Activated naive CD4-positive, alpha-beta T cell treated with Interleukin-2 at 50 U/mL for 16 hours (primary cell): ENCODE measurements around the gene SULT2B1.
"Not testable (repeated sequence)": the region's sequence is repeated elsewhere in the genome, so short reads cannot be mapped to it uniquely, and the experiment has no call there.

Experiments
- DNase-seq: peaks from one replicate; pipeline ENCODE4 v3.0.0-alpha.2; 2020

SULT2B1 gene

DNA sequence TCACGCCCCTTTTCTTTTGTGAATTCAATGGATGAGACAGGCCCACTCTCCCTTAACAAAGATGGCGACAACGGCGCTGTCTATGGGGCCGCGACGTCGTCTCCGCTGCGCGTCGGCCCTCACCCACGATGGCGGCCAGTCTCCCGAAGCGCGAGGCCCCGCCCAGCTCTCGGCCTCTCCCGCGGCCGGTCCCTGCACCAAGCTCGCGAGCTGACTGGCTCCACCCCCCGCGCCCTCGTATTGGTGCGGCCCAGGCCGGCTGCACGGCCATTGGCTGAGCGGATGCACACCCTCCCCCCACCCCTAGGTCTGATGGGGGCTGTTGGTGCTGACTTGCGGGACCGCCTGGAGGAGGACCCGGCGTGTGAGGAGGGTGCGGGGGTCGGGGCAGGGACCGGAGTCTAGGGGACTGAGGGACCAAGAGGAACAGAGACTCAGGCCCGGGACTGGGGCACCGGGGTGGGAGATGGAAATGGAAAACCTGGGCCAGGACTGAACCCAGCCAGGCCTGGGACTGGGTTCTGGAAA lies 72.2 kb downstream of the SULT2B1 start:
- DNase-seq, result peak; percentile 98

DNA sequence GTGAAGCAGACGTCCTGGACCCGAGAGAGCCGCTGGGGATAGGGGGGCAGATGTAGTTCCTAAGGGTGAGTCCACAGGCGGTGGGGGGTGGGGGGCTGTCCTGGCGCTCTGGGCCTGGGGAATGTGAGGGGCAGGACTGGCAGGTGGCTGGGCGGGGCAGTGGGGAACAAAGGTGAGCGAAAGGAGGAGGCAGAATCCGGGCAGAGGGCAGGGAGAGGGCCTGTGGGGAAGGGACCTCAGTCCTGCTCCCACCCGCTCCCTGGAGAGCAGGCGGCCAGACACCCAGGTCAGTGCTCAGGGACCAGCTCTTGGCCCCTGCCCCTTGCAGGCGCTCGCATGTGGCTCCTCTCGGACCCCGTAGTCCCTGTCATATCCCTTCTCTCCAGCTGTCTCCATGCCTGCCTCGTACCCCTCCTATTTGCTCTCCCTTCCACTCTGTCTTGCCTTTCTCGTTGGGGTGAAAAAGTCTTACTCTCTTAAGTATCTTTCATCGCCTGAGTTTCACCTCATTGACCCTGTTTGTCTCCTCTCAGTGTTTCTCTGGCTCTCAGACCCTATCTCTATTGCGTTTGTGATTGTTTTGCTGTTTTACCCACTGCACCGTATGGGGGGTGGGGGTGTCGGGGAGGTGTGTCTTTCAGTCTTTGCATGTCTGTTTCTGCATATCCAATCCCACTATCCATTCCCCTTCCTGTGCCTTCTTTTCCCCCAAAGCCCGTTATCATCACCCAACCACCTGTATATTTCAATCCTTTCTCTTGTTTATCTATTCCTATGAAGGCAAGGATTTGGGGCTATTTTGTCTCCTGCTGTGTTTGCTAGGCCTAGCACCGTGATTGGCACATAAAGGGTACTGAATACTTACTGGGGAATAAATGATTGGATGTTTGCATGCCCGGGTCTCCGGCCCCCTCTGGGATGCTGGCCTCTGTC lies 73.1 kb downstream of the SULT2B1 start:
- DNase-seq, result no peak

DNA sequence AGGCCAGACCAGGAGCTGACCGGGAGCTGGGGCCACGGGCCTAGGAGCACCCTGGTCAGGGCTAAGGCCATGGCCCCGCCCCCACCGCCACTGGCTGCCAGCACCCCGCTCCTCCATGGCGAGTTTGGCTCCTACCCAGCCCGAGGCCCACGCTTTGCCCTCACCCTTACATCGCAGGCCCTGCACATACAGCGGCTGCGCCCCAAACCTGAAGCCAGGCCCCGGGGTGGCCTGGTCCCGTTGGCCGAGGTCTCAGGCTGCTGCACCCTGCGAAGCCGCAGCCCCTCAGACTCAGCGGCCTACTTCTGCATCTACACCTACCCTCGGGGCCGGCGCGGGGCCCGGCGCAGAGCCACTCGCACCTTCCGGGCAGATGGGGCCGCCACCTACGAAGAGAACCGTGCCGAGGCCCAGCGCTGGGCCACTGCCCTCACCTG lies 73.9 kb downstream of the SULT2B1 start:
- no peak for DNase-seq

- DNase-seq, result peak; percentile 26
These were observed 75.4 kb downstream of the SULT2B1 start for GRCh38 chr19:48627201-48627864.

- no peak for DNase-seq
These were observed 75.9 kb downstream of the SULT2B1 start for GRCh38 chr19:48627865-48628314.

DNA sequence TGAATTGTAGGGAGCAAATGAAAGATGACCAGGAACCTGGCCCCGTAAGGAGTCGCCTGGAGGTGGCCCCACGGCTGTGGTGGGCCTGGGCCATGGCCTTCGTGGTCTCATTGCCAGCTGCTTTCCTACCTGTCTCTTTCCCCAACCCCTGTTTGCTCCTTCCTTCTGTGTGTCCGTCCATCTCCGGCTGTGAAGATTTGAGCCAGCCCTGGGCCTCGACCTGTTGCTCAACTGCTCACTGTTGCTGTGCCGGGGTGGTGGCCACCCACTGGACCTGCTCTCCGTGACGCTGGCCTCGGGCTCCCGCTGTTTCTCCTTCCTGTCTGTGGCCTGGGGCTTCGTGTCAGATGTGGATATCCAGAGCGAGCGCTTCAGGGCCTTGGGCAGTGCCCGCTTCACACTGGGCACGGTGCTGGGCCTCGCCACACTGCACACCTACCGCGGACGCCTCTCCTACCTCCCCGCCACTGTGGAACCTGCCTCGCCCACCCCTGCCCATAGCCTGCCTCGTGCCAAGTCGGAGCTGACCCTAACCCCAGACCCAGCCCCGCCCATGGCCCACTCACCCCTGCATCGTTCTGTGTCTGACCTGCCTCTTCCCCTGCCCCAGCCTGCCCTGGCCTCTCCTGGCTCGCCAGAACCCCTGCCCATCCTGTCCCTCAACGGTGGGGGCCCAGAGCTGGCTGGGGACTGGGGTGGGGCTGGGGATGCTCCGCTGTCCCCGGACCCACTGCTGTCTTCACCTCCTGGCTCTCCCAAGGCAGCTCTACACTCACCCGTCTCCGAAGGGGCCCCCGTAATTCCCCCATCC lies 76.7 kb downstream of the SULT2B1 start:
- DNase-seq, result no peak

DNA sequence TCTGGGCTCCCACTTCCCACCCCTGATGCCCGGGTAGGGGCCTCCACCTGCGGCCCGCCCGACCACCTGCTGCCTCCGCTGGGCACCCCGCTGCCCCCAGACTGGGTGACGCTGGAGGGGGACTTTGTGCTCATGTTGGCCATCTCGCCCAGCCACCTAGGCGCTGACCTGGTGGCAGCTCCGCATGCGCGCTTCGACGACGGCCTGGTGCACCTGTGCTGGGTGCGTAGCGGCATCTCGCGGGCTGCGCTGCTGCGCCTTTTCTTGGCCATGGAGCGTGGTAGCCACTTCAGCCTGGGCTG lies 77.3 kb downstream of the SULT2B1 start:
- no peak for DNase-seq

DNA sequence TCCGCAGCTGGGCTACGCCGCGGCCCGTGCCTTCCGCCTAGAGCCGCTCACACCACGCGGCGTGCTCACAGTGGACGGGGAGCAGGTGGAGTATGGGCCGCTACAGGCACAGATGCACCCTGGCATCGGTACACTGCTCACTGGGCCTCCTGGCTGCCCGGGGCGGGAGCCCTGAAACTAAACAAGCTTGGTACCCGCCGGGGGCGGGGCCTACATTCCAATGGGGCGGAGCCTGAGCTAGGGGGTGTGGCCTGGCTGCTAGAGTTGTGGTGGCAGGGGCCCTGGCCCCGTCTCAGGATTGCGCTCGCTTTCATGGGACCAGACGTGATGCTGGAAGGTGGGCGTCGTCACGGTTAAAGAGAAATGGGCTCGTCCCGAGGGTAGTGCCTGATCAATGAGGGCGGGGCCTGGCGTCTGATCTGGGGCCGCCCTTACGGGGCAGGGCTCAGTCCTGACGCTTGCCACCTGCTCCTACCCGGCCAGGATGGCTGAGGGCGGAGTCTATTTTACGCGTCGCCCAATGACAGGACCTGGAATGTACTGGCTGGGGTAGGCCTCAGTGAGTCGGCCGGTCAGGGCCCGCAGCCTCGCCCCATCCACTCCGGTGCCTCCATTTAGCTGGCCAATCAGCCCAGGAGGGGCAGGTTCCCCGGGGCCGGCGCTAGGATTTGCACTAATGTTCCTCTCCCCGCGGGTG lies 77.8 kb downstream of the SULT2B1 start:
- no peak for DNase-seq

DNA sequence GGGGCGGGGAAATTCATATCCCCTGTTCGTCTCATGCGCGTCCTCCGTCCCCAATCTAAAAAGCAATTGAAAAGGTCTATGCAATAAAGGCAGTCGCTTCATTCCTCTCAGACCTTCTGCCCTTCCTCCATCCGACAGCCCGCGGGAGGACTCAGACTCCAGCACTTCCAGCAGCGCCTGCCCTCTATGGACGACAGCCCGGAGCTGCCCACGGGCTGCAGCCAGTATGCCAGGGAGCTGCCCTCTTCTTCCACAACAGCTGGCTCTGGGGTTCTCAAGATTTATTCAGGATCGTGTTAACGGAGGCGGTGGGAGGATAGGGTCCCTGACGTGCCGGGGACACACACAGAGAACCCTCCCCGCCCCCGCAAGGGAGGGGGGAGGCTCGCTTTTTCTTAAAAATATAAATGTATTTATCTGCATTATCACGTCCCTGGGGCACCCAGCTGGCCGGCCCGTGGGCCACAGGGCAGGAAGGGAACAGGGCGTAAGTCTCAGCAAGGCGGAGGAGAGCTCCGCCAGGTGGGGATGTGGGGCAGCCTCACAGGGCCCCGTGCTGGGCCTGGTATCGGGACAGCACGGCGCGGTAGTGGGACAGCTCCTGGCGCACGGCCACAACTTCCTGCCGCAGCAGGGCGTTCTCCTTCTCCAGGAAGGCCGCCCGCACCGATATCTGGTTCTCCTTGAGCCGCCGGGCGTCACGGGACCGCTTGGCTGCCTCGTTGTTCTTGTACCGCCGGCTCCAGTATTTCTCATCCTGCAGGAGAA lies 78.5 kb downstream of the SULT2B1 start:
- no peak for DNase-seq

- DNase-seq, result no peak
These were observed 79.3 kb downstream of the SULT2B1 start for GRCh38 chr19:48631225-48631624.

GRCh38 chr19:48632286-48632685 lies 80.3 kb downstream of the SULT2B1 start:
- not testable (repeated sequence) for DNase-seq

DNA sequence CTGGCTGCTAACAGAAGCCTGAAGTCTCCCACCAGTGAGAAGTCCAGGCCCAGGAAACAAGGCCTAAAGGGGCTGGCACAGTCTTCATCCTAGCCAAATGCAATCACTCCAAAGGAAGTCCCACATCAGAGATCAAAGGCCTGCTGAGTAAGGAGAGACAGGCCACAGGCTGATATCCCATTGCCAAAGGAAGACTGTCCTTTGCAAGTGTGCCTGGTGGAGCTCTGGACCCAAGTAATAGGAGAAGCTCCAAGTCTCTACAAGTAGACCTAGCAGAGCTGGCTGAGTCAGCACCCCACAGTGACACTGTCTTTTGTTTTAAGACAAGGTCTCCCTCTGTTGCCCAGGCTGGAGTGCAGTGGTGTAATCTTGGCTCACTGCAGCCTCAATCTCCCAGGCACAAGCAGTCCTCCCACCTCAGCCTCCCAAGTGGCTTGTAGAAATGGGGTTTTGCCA lies 80.7 kb downstream of the SULT2B1 start:
- no peak for DNase-seq

DNA sequence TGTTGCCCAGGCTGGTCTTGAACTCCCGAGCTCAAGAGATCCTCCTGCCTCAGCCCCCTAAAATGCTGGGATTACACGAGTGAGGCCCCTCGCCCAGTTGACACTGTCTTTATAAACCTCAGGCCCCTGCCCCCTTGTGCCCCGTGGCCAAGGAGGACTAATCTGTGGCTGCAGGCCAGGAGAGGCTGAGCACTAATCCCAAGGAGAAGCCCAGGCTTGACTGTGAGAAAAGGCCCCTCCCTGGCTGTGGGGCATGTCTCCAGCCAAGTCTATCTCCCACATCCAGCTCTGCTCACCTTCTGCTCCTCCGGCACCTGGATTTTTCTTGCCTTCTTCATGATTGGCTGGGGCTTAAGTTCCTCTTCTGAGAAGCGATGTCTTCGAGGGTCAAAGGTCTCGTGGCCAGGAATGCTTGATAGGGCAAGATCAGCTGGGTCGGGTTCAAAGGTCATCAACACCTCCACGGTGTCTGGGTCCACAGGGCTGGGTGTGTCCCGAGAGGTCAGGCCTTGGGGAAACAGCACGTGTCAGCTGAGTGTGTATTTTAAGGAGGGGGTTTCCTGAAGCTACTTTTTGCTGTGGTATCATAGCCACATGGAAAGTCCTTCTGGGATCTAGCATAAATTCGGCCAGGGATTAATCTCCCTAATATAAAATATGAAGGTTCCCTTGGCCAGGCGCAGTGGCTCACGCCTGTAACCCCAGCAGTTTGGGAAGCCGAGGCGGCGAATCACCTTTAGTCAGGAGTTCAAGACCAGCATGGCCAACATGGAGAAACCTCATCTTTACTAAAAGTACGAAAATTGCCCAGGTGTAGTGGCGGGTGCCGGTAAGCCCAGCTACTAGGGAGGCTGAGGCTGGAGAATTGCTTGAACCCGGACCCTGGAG lies 81.4 kb downstream of the SULT2B1 start:
- no peak for DNase-seq

DNA sequence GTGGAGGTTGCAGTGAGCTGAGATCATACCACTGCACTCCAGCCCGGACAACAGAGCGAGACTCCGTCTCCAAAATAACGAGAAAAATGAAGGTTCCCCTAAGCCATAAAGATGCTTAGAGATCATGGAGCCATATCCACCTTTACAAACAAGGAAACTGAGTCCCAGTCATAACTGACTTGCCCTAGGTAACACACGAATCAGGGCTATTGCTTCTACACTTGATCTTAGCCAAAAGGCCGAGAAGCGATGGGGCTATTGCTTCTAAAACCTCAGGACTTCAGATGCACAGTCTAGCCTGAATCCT lies 82.0 kb downstream of the SULT2B1 start:
- no peak for DNase-seq

DNA sequence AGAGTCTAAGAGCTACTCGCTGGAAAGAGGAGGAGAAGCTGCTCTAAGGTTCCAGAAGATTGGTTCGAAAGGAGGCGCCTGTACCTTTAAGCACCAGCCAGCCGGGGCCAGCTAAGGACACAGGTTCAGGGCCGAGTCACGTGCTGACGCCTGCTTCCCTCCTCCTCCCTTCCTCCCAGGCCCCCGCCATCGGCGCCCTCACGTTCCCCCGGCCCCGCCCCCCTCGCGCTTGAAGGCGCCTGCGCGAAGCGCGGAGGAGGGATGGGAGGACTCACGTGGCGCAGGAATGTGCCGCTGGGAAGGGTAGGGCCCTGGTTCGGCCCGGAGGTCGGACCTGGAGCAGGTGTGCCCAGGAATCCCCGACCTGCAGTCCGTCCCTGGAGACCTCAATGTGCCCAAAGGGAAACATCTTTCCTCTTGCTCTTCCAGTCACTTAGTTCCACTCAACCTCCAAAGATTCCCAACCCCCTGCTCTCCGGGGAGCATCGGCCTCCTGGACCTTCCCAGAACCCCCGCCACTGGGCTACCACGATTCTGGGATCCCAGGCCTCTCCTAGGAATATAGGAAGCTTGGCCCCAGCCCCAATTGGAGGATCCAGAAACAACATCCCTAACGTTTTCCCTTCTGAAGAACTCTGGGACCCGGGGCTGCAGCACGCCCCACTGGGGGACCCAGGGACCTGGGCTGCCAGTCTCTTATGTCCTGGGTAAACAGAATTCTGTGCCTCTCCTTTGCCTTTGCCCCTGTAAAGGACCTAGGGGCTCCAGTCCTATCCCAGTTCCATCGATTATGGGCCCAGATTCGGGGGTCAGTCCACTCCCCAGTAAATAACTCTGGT lies 82.7 kb downstream of the SULT2B1 start:
- DNase-seq, result peak; percentile 92

- peak; percentile 71 for DNase-seq
These were observed 83.4 kb downstream of the SULT2B1 start for GRCh38 chr19:48635263-48635965.

GRCh38 chr19:48635966-48636858 lies 84.2 kb downstream of the SULT2B1 start:
- peak; percentile 25 for DNase-seq

DNA sequence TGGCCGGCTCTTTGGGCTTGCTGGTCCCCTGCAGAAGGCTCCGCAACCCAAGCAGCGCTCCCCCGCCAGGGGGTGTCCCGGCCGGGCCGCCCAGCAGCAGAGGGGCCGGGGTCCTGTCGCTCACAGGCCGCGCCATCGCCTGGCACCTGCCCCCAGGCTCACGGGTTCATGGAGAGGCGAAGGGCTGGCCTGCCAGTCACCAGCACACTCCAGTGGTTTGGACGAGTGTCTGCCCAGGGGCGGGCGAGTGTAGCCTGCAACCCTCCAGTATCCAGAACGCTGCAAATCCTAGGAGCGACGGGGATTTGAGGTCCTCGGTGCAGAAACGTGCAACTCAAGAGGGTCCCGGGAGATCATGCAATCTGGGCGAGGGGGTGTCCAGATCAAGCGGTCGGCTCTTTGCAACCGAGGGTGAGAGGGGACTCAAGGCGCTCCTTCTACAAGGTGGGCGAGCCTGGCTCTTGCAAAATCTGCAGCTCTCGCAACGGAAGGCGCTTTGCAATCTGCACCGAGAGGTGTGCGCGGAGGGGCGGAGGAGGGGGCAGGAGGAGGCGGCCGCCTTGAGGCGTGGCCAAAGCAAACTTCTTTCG lies 85.0 kb downstream of the SULT2B1 start, which contains the start of gene DBP:
Gene DBP (minus strand): TSS at position 521 of the 590 bp plus-strand sequence. CDS start 385 bp downstream, at position 136.
- DNase-seq, result no peak
